HEK293 (cell line): ENCODE data around the gene RPL19.

Source experiments
- CTCF ChIA-PET: fragments of 350-600 bp; formaldehyde crosslinking; extraction: SDS; loops from one replicate; lab custom pipeline; 2021; ENCODE audit warnings: antibody characterized with exemption; lab: Yijun Ruan, JAX
- POLR2A ChIA-PET: fragments of 300-600 bp; formaldehyde crosslinking; extraction: SDS; loops from one replicate; lab custom pipeline; 2020; ENCODE audit warnings: antibody characterized with exemption, inconsistent platforms; lab: Yijun Ruan, JAX
- H3K27ac ChIP-seq: fragments of 200-500 bp; sonication (Bioruptor generic); 2 replicates; pipeline ENCODE4 v1.5.1; 2014; ENCODE audit warnings: low read depth, low read length, control low read depth, inconsistent platforms; ENCODE audit errors: extremely low read depth
- H3K36me3 ChIP-seq, 2 experiments: fragments of 200-500 bp in 1 of 2; sonication (Bioruptor generic) in 1 of 2; 1 replicate in 1 of 2; 2 replicates in 1 of 2; pipeline ENCODE4 v1.5.1; 2014 to 2017; ENCODE audit warnings: inconsistent platforms in 2 of 2, low read length in 2 of 2; ENCODE audit not compliant: control insufficient read depth in 2 of 2, insufficient read depth in 1 of 2
- H3K4me1 ChIP-seq: fragments of 200-500 bp; sonication (Bioruptor generic); 2 replicates; pipeline ENCODE4 v1.5.1; 2014; ENCODE audit warnings: mild to moderate bottlenecking, low read length, inconsistent platforms; ENCODE audit not compliant: control insufficient read depth, insufficient read depth
- H3K4me3 ChIP-seq: 2 replicates; pipeline ENCODE4 v1.5.1; 2011; ENCODE audit warnings: low read depth, mild to moderate bottlenecking, control low read depth, low read length, moderate library complexity
- H3K9me3 ChIP-seq: fragments of 200-500 bp; sonication (Bioruptor generic); 2 replicates; pipeline ENCODE4 v1.5.1; 2014; ENCODE audit warnings: low read depth, low read length, inconsistent platforms; ENCODE audit not compliant: control insufficient read depth, insufficient read depth
- BCL11B ChIP-seq: fragments of 450-650 bp; formaldehyde crosslinking; IDR thresholded peaks from 2 replicates; pipeline ENCODE4 v1.5.1; 2016; ENCODE audit warnings: low read depth, missing biosample characterization, missing genetic modification characterization
- GLI2 ChIP-seq: fragments of 450-650 bp; formaldehyde crosslinking; IDR thresholded peaks from 2 replicates; pipeline ENCODE4; 2017; ENCODE audit warnings: missing biosample characterization, missing genetic modification characterization, low read depth, borderline replicate concordance
- KLF10 ChIP-seq: fragments of 450-650 bp; IDR thresholded peaks from 2 replicates; pipeline ENCODE4 v1.5.1; 2018; ENCODE audit warnings: missing biosample characterization, mild to moderate bottlenecking, missing genetic modification characterization
- KLF16 ChIP-seq: fragments of 450-650 bp; formaldehyde crosslinking; IDR thresholded peaks from 2 replicates; pipeline ENCODE4 v1.5.1; 2017; ENCODE audit warnings: missing biosample characterization, missing genetic modification characterization
- KLF8 ChIP-seq: fragments of 450-650 bp; formaldehyde crosslinking; IDR thresholded peaks from 2 replicates; pipeline ENCODE4 v1.5.1; 2016; ENCODE audit warnings: missing biosample characterization, missing genetic modification characterization
- OVOL3 ChIP-seq: fragments of 450-650 bp; formaldehyde crosslinking; IDR thresholded peaks from 2 replicates; pipeline ENCODE4 v1.5.1; 2016; ENCODE audit warnings: missing biosample characterization, missing genetic modification characterization
- REPIN1 ChIP-seq: fragments of 450-650 bp; formaldehyde crosslinking; IDR thresholded peaks from 2 replicates; pipeline ENCODE4 v1.5.1; 2017; ENCODE audit warnings: missing biosample characterization, missing genetic modification characterization, low read depth
- SALL2 ChIP-seq: fragments of 450-650 bp; formaldehyde crosslinking; IDR thresholded peaks from 2 replicates; pipeline ENCODE4 v1.5.0; 2017; ENCODE audit warnings: missing biosample characterization, mild to moderate bottlenecking, missing genetic modification characterization, borderline replicate concordance
- SP2 ChIP-seq: fragments of 450-650 bp; formaldehyde crosslinking; IDR thresholded peaks from 2 replicates; pipeline ENCODE4 v1.5.1; 2016; ENCODE audit warnings: missing biosample characterization, missing genetic modification characterization
- WT1 ChIP-seq: fragments of 450-650 bp; formaldehyde crosslinking; IDR thresholded peaks from 2 replicates; pipeline ENCODE4 v1.5.1; 2016; ENCODE audit warnings: missing biosample characterization, missing genetic modification characterization
- ZBTB7A ChIP-seq: fragments of 450-650 bp; formaldehyde crosslinking; IDR thresholded peaks from 2 replicates; pipeline ENCODE4 v1.5.1; 2016; ENCODE audit warnings: low read depth, missing biosample characterization, missing genetic modification characterization
- ZNF10 ChIP-seq: fragments of 450-650 bp; formaldehyde crosslinking; IDR thresholded peaks from 2 replicates; pipeline ENCODE4 v1.5.1; 2017; ENCODE audit warnings: missing biosample characterization, missing genetic modification characterization
- ZNF174 ChIP-seq: fragments of 450-650 bp; formaldehyde crosslinking; IDR thresholded peaks from 2 replicates; pipeline ENCODE4 v1.5.0; 2017; ENCODE audit warnings: missing biosample characterization, mild to moderate bottlenecking, missing genetic modification characterization
- ZNF184 ChIP-seq: fragments of 450-650 bp; IDR thresholded peaks from 2 replicates; pipeline ENCODE4 v1.5.1; 2018; ENCODE audit warnings: missing biosample characterization, mild to moderate bottlenecking, missing genetic modification characterization
- ZNF2 ChIP-seq: fragments of 450-650 bp; formaldehyde crosslinking; IDR thresholded peaks from 2 replicates; pipeline ENCODE4 v1.5.1; 2016; ENCODE audit warnings: missing biosample characterization, missing genetic modification characterization
- ZNF266 ChIP-seq: fragments of 450-650 bp; formaldehyde crosslinking; IDR thresholded peaks from 2 replicates; pipeline ENCODE4 v1.5.1; 2016; ENCODE audit warnings: missing biosample characterization, missing genetic modification characterization, low read depth
- ZNF274 ChIP-seq, 2 experiments: fragments of 200-500 bp in 1 of 2; fragments of 450-650 bp in 1 of 2; sonication (Bioruptor generic) in 1 of 2; formaldehyde crosslinking in 1 of 2; IDR thresholded peaks; 2 replicates each; pipeline versions ENCODE4 v1.5.1 to v1.6.1; 2014 to 2016; ENCODE audit warnings: borderline replicate concordance in 1 of 2, inconsistent platforms in 1 of 2, low read length in 1 of 2, missing biosample characterization in 1 of 2, missing genetic modification characterization in 1 of 2
- ZNF391 ChIP-seq: fragments of 450-650 bp; formaldehyde crosslinking; IDR thresholded peaks from 2 replicates; pipeline ENCODE4 v1.5.1; 2016; ENCODE audit warnings: low read depth, missing biosample characterization, missing genetic modification characterization, borderline replicate concordance
- ZNF416 ChIP-seq: fragments of 450-650 bp; formaldehyde crosslinking; IDR thresholded peaks from 2 replicates; pipeline ENCODE4 v1.5.1; 2016; ENCODE audit warnings: missing biosample characterization, missing genetic modification characterization
- ZNF48 ChIP-seq: fragments of 450-650 bp; formaldehyde crosslinking; IDR thresholded peaks from 2 replicates; pipeline ENCODE4 v1.5.1; 2016; ENCODE audit warnings: missing biosample characterization, missing genetic modification characterization
- ZNF501 ChIP-seq: fragments of 450-650 bp; formaldehyde crosslinking; IDR thresholded peaks from 2 replicates; pipeline ENCODE4 v1.5.1; 2016; ENCODE audit warnings: missing biosample characterization, missing genetic modification characterization
- ZNF514 ChIP-seq: fragments of 450-650 bp; formaldehyde crosslinking; IDR thresholded peaks from 2 replicates; pipeline ENCODE4 v1.5.1; 2016; ENCODE audit warnings: missing biosample characterization, missing genetic modification characterization
- ZNF544 ChIP-seq: fragments of 450-650 bp; formaldehyde crosslinking; IDR thresholded peaks from 2 replicates; pipeline ENCODE4 v1.5.0; 2017; ENCODE audit warnings: missing biosample characterization, missing genetic modification characterization
- ZNF548 ChIP-seq: fragments of 450-650 bp; formaldehyde crosslinking; IDR thresholded peaks from 2 replicates; pipeline ENCODE4 v1.5.1; 2016; ENCODE audit warnings: missing biosample characterization, missing genetic modification characterization
- ZNF600 ChIP-seq: fragments of 450-650 bp; formaldehyde crosslinking; IDR thresholded peaks from 2 replicates; pipeline ENCODE4 v1.5.1; 2016; ENCODE audit warnings: missing biosample characterization, missing genetic modification characterization
- ZNF664 ChIP-seq: fragments of 450-650 bp; formaldehyde crosslinking; IDR thresholded peaks from 2 replicates; pipeline ENCODE4 v1.5.1; 2016; ENCODE audit warnings: missing biosample characterization, missing genetic modification characterization
- TF ChIP-seq, protein P1 (sequence below): fragments of 450-650 bp; formaldehyde crosslinking; IDR thresholded peaks from 2 replicates; pipeline ENCODE4 v1.5.1; 2016; ENCODE audit warnings: missing biosample characterization, missing genetic modification characterization
- TF ChIP-seq, protein P2 (sequence below): fragments of 450-650 bp; formaldehyde crosslinking; IDR thresholded peaks from 2 replicates; pipeline ENCODE4 v1.5.1; 2016; ENCODE audit warnings: missing biosample characterization, missing genetic modification characterization
- TF ChIP-seq, protein P3 (sequence below): IDR thresholded peaks from 2 replicates; pipeline ENCODE4 v1.6.1; 2011; ENCODE audit warnings: mild to moderate bottlenecking, low read depth, low read length, borderline replicate concordance
- TF ChIP-seq, protein P4 (sequence below): fragments of 450-650 bp; formaldehyde crosslinking; IDR thresholded peaks from 2 replicates; pipeline ENCODE4 v1.5.1; 2017; ENCODE audit warnings: missing biosample characterization, missing genetic modification characterization
- TF ChIP-seq, protein P5 (sequence below): fragments of 450-650 bp; formaldehyde crosslinking; IDR thresholded peaks from 2 replicates; pipeline ENCODE4 v1.5.1; 2016; ENCODE audit warnings: missing biosample characterization, missing genetic modification characterization

RPL19 gene

DNA sequence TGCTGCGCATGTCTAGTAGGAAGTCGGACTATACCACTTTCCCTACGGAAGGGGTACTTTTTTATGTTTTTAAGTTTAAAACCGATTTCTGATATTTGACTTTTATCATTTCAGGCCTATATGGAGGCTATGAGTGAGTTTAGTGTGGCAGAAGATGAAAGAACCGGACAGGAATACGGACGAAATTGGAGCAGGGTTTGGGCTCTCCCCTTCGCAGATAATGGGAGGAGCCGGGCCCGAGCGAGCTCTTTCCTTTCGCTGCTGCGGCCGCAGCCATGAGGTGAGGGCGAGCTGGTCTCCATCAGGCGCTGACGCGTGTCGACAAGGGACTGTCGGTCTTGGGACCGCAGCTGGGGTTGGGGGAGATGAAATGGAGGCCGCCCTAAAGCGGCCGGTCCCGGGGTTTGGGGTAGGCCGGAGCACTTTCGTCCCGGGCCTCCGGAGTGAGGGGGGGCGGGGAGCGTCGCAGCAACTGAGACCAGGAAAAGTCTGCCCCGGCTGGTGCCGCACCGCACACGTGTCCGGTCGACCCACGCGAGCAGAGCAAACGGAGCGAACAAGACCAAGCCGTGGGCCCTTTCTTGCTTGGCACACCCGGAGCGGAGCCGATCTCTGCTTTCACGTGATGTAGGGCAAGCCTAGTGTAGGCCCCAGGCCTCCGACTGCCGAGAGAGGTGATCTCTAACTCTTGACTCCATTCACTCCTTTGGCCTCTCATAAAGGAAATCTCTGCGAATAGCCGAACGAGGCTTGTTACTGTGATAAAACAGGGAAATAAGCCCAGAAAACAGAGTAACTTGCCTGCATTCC is at the start of gene RPL19:
TSS of gene RPL19 (plus strand) at position 214 of the 810 bp plus-strand sequence. CDS start at position 276, 62 bp downstream.
- CTCF ChIA-PET: interaction anchor here (0.7 to 18.9 kb wide), 10 partner anchors 9 to 333 kb away, joined by 3 to 733 read pairs (median 6); no protein-coding TSS in a partner anchor
- Histone ChIP-seq H3K4me3 (peak within 1 kb of the TSS; percentile 96), H3K4me1 (peaks cover 12% of the 10 kb centered on the region; the same call in 1 of the 2 replicates), H3K9me3 (no peaks in the 10 kb centered on the region), H3K27ac (peak within 1 kb of the TSS; percentile 99), H3K36me3 (peaks cover 38 to 48% of the 10 kb centered on the region in 2 experiments)
- POLR2A ChIA-PET: interaction anchor here (0.5 to 2.6 kb wide), 64 partner anchors 10 to 691 kb away, joined by 3 to 42 read pairs (median 4); partner anchors contain the start of genes ARL5C, CDK12, EPOP and FBXL20
- TF ChIP-seq SALL2 (tag by site-specific recombination) (no peak), ZNF664 (no peak), ZNF184 (tag by site-specific recombination) (no peak), ZNF544 (no peak), ZNF600 (tag by site-specific recombination) (no peak), ZNF548 (tag by site-specific recombination) (no peak), GLI2 (tag by site-specific recombination) (no peak), BCL11B (no peak), ZNF174 (tag by site-specific recombination) (no peak), WT1 (tag by site-specific recombination) (no peak), ZNF501 (tag by site-specific recombination) (no peak), OVOL3 (tag by site-specific recombination) (peak; percentile 26; the same call in 1 of the 2 replicates), KLF16 (tag by site-specific recombination) (peak; percentile 66; the same call in 1 of the 2 replicates), ZNF514 (tag by site-specific recombination) (no peak), ZNF266 (tag by site-specific recombination) (no peak), ZNF2 (tag by site-specific recombination) (no peak), SP2 (tag by site-specific recombination) (no peak), ZNF274 (IDR thresholded peaks at IDR 0.05; ENCODE audit: low read length) (no peak), ZNF274 (tag by site-specific recombination; IDR thresholded peaks at IDR 0.05; ENCODE audit: borderline replicate concordance) (no peak), ZBTB7A (tag by site-specific recombination) (no peak), KLF8 (tag by site-specific recombination) (peak; percentile 60; the same call in 1 of the 2 replicates), REPIN1 (tag by site-specific recombination) (no peak), ZNF391 (no peak), KLF10 (tag by site-specific recombination) (0 out of 2 replicates have a peak, but pooled peaks have one; percentile 65), ZNF48 (no peak), ZNF10 (tag by site-specific recombination) (no peak), ZNF416 (tag by site-specific recombination) (no peak)
- TF ChIP-seq, protein P1, sequence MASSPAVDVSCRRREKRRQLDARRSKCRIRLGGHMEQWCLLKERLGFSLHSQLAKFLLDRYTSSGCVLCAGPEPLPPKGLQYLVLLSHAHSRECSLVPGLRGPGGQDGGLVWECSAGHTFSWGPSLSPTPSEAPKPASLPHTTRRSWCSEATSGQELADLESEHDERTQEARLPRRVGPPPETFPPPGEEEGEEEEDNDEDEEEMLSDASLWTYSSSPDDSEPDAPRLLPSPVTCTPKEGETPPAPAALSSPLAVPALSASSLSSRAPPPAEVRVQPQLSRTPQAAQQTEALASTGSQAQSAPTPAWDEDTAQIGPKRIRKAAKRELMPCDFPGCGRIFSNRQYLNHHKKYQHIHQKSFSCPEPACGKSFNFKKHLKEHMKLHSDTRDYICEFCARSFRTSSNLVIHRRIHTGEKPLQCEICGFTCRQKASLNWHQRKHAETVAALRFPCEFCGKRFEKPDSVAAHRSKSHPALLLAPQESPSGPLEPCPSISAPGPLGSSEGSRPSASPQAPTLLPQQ (tag by site-specific recombination): no peak
- TF ChIP-seq, protein P2, sequence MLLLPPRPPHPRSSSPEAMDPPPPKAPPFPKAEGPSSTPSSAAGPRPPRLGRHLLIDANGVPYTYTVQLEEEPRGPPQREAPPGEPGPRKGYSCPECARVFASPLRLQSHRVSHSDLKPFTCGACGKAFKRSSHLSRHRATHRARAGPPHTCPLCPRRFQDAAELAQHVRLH (tag by site-specific recombination): no peak; the same call in 1 of the 2 replicates
- TF ChIP-seq, protein P3, sequence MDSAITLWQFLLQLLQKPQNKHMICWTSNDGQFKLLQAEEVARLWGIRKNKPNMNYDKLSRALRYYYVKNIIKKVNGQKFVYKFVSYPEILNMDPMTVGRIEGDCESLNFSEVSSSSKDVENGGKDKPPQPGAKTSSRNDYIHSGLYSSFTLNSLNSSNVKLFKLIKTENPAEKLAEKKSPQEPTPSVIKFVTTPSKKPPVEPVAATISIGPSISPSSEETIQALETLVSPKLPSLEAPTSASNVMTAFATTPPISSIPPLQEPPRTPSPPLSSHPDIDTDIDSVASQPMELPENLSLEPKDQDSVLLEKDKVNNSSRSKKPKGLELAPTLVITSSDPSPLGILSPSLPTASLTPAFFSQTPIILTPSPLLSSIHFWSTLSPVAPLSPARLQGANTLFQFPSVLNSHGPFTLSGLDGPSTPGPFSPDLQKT: no peak
- TF ChIP-seq, protein P4, sequence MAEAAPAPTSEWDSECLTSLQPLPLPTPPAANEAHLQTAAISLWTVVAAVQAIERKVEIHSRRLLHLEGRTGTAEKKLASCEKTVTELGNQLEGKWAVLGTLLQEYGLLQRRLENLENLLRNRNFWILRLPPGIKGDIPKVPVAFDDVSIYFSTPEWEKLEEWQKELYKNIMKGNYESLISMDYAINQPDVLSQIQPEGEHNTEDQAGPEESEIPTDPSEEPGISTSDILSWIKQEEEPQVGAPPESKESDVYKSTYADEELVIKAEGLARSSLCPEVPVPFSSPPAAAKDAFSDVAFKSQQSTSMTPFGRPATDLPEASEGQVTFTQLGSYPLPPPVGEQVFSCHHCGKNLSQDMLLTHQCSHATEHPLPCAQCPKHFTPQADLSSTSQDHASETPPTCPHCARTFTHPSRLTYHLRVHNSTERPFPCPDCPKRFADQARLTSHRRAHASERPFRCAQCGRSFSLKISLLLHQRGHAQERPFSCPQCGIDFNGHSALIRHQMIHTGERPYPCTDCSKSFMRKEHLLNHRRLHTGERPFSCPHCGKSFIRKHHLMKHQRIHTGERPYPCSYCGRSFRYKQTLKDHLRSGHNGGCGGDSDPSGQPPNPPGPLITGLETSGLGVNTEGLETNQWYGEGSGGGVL (tag by site-specific recombination): no peak
- TF ChIP-seq, protein P5, sequence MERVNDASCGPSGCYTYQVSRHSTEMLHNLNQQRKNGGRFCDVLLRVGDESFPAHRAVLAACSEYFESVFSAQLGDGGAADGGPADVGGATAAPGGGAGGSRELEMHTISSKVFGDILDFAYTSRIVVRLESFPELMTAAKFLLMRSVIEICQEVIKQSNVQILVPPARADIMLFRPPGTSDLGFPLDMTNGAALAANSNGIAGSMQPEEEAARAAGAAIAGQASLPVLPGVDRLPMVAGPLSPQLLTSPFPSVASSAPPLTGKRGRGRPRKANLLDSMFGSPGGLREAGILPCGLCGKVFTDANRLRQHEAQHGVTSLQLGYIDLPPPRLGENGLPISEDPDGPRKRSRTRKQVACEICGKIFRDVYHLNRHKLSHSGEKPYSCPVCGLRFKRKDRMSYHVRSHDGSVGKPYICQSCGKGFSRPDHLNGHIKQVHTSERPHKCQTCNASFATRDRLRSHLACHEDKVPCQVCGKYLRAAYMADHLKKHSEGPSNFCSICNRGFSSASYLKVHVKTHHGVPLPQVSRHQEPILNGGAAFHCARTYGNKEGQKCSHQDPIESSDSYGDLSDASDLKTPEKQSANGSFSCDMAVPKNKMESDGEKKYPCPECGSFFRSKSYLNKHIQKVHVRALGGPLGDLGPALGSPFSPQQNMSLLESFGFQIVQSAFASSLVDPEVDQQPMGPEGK: peak; percentile 29
